ENCODE data around the gene GRID1. TPM values are rescaled to one million over a fixed set of nuclear protein-coding genes. Genes with fewer than 3 reads are reported as not detected.

The GRID1 gene
- total and polyA plus RNA-seq, 10 of the 15 experiments (the other 5 are each of a cell fraction or from before 2014, with no cell fraction given) = 0.04 to 0.62 (median 0.08) TPM; not detected in 5

- TF ChIP-seq TAF1 (IDR thresholded peaks at IDR 0.05; ENCODE audit: borderline replicate concordance, low read depth, low read length) (no peak), ZBTB11 (CRISPR knock-in tag; IDR thresholded peaks at IDR 0.05) (no peak), HCFC1 (IDR thresholded peaks at IDR 0.05; ENCODE audit: low read length) (0 out of 2 replicates have a peak, but pooled peaks have one; percentile 18), HDAC2 (IDR thresholded peaks at IDR 0.05) (no peak), POU2F2 (IDR thresholded peaks at IDR 0.05; ENCODE audit: borderline replicate concordance, low read depth, low read length) (0 out of 3 replicates have a peak, but pooled peaks have one; percentile 21), SUZ12 (IDR thresholded peaks at IDR 0.05; ENCODE audit: unreplicated experiment) (no peak), GABPA (IDR thresholded peaks at IDR 0.05; ENCODE audit: low read depth) (no peak), TCF12 (IDR thresholded peaks at IDR 0.05; ENCODE audit: low read depth, low read length) (peak; percentile 80; the same call in 1 of the 2 replicates), SKIL (IDR thresholded peaks at IDR 0.05; ENCODE audit: low read depth, poor library complexity, severe bottlenecking) (no peak), NRF1 (conservative IDR thresholded peaks at IDR 0.05; ENCODE audit: low read depth, low read length) (no peak), IRF3 (IDR thresholded peaks at IDR 0.05) (no peak), TCF3 (IDR thresholded peaks at IDR 0.05; ENCODE audit: borderline replicate concordance, insufficient read depth, low read depth, low read length) (peak; percentile 97)
- TF ChIP-seq, protein P1, sequence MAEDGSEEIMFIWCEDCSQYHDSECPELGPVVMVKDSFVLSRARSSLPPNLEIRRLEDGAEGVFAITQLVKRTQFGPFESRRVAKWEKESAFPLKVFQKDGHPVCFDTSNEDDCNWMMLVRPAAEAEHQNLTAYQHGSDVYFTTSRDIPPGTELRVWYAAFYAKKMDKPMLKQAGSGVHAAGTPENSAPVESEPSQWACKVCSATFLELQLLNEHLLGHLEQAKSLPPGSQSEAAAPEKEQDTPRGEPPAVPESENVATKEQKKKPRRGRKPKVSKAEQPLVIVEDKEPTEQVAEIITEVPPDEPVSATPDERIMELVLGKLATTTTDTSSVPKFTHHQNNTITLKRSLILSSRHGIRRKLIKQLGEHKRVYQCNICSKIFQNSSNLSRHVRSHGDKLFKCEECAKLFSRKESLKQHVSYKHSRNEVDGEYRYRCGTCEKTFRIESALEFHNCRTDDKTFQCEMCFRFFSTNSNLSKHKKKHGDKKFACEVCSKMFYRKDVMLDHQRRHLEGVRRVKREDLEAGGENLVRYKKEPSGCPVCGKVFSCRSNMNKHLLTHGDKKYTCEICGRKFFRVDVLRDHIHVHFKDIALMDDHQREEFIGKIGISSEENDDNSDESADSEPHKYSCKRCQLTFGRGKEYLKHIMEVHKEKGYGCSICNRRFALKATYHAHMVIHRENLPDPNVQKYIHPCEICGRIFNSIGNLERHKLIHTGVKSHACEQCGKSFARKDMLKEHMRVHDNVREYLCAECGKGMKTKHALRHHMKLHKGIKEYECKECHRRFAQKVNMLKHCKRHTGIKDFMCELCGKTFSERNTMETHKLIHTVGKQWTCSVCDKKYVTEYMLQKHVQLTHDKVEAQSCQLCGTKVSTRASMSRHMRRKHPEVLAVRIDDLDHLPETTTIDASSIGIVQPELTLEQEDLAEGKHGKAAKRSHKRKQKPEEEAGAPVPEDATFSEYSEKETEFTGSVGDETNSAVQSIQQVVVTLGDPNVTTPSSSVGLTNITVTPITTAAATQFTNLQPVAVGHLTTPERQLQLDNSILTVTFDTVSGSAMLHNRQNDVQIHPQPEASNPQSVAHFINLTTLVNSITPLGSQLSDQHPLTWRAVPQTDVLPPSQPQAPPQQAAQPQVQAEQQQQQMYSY (CRISPR knock-in tag; IDR thresholded peaks at IDR 0.05) = no peak
- TF ChIP-seq, protein P2, sequence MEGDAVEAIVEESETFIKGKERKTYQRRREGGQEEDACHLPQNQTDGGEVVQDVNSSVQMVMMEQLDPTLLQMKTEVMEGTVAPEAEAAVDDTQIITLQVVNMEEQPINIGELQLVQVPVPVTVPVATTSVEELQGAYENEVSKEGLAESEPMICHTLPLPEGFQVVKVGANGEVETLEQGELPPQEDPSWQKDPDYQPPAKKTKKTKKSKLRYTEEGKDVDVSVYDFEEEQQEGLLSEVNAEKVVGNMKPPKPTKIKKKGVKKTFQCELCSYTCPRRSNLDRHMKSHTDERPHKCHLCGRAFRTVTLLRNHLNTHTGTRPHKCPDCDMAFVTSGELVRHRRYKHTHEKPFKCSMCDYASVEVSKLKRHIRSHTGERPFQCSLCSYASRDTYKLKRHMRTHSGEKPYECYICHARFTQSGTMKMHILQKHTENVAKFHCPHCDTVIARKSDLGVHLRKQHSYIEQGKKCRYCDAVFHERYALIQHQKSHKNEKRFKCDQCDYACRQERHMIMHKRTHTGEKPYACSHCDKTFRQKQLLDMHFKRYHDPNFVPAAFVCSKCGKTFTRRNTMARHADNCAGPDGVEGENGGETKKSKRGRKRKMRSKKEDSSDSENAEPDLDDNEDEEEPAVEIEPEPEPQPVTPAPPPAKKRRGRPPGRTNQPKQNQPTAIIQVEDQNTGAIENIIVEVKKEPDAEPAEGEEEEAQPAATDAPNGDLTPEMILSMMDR (IDR thresholded peaks at IDR 0.05 in 2 of 3, conservative IDR thresholded peaks at IDR 0.05 in 1 of 3; ENCODE audit: control insufficient read depth in 2 of 3, extremely low read depth in 1 of 3, insufficient read depth in 1 of 3, low read depth in 3 of 3, low read length in 3 of 3) = peak; percentile 21 to 40 (median 21); a peak in 3 of 6 replicates
- TF ChIP-seq, protein P3, sequence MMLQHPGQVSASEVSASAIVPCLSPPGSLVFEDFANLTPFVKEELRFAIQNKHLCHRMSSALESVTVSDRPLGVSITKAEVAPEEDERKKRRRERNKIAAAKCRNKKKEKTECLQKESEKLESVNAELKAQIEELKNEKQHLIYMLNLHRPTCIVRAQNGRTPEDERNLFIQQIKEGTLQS (IDR thresholded peaks at IDR 0.05; ENCODE audit: borderline replicate concordance, extremely low read depth, low read depth, low read length) = no peak
These were observed 23.0 kb upstream of the GRID1 start (continued) for GRCh38 chr10:86389441-86390193.
